Anterior cingulate cortex (tissue), 58 donors: Measurements from ENCODE around the gene POFUT1.
"Not testable (repeated sequence)": the region's sequence is repeated elsewhere in the genome, so short reads cannot be mapped to it uniquely, and the experiment has no call there.

Source experiments
- DNase-seq, 58 donors: peaks; one replicate each; lab custom pipeline; 2025; lab: John Stamatoyannopoulos, UW

POFUT1 gene

GRCh38 chr20:32232326-32232886 is 24.7 kb downstream of the POFUT1 start:
- no peak for DNase-seq

- no peak for DNase-seq
Observed at GRCh38 chr20:32233286-32233685, 25.6 kb downstream of the POFUT1 start.

- no peak for DNase-seq
Observed at GRCh38 chr20:32234135-32234808, 26.6 kb downstream of the POFUT1 start.

GRCh38 chr20:32235331-32236047 is 27.8 kb downstream of the POFUT1 start:
- peak in 1 of 58 donors; percentile 3 for DNase-seq

GRCh38 chr20:32236048-32236533 is 28.4 kb downstream of the POFUT1 start:
- DNase-seq, result no peak

GRCh38 chr20:32236819-32237218 is 29.1 kb downstream of the POFUT1 start:
- no peak for DNase-seq

GRCh38 chr20:32237419-32237818 is 29.7 kb downstream of the POFUT1 start:
- DNase-seq, result no peak

GRCh38 chr20:32238483-32239425 is 31.1 kb downstream of the POFUT1 start:
- DNase-seq, result no peak

- DNase-seq, result no peak
Observed at GRCh38 chr20:32240205-32240604, 32.5 kb downstream of the POFUT1 start.

- no peak for DNase-seq
Observed at GRCh38 chr20:32241807-32242206, 34.1 kb downstream of the POFUT1 start.

GRCh38 chr20:32244150-32244823 is 36.6 kb downstream of the POFUT1 start:
- no peak for DNase-seq

GRCh38 chr20:32244959-32245358 is 37.3 kb downstream of the POFUT1 start:
- no peak for DNase-seq

GRCh38 chr20:32246208-32246607 is 38.5 kb downstream of the POFUT1 start:
- not testable (repeated sequence) for DNase-seq

- DNase-seq, result no peak
Observed at GRCh38 chr20:32248043-32248442, 40.4 kb downstream of the POFUT1 start.

GRCh38 chr20:32249030-32249738 is 41.5 kb downstream of the POFUT1 start:
- no peak for DNase-seq

- DNase-seq, result no peak
Observed at GRCh38 chr20:32251470-32251869, 43.8 kb downstream of the POFUT1 start.

- DNase-seq, result no peak
Observed at GRCh38 chr20:32252189-32252588, 44.5 kb downstream of the POFUT1 start.

GRCh38 chr20:32260973-32261372 is 53.3 kb downstream of the POFUT1 start:
- not testable (repeated sequence) for DNase-seq

GRCh38 chr20:32261644-32262043 is 54.0 kb downstream of the POFUT1 start:
- no peak for DNase-seq
